Lung microvascular endothelial cell (primary cell): ENCODE data around the gene YPEL2. TPM values are rescaled to one million over a fixed set of nuclear protein-coding genes. Genes with fewer than 3 reads are reported as not detected.
A peak's percentile ranks its signal among the peaks of the same experiment; 100 is the strongest.

Source experiments
- DNase-seq, 2 donors: peaks; one replicate each; pipeline versions ENCODE4 v3.0.0 to v3.0.0-alpha.2; 2010; ENCODE audit warnings: low read depth in 2 of 2
- total RNA-seq: library from RNA; depleted of rRNA; stranded (reverse); fragments of >200 nt; gene quantifications from 2 replicates; pipeline ENCODE4 v1.2.1, GENCODE V29; 2014

The YPEL2 gene
- total RNA-seq, 1 donor from 2014 or later: 60.9 TPM

DNA sequence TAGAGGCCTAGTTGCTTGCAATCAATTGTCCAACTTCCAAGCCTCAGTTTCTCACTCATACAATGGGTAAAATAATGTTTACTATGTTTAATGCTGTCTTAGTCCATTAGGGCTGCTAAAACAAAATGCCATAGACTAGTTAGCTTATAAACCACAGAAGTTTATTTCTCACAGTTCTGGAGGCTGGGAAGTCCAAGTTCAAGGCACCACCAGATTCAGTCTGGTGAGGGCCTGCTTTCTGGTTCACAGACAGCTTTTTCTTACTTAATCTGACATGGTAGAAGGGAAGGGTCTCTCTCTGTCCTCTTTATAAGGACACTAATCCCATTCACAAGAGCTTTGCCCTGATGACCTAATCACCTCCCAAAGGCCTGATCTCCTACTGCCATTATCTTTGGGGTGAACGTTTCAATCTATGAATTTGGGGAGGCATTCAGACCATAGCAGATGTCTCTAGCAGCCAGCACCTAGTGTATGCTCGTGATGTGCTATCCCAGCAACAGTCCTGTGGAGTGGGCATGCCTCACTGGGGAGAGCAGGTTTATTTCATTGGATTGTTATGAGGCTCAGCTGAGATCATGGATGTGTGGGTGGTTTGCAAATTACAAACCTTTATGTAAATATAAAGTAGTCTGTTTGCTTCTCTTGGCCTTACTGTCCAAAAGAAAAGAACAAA lies 25.2 kb downstream of the YPEL2 start:
- no peak for DNase-seq

- DNase-seq: no peak
Observed at GRCh38 chr17:59357219-59357697, 25.8 kb downstream of the YPEL2 start.

- DNase-seq: peak in 1 of 2 donors; percentile 66
Observed at GRCh38 chr17:59357929-59358328, 26.5 kb downstream of the YPEL2 start.

DNA sequence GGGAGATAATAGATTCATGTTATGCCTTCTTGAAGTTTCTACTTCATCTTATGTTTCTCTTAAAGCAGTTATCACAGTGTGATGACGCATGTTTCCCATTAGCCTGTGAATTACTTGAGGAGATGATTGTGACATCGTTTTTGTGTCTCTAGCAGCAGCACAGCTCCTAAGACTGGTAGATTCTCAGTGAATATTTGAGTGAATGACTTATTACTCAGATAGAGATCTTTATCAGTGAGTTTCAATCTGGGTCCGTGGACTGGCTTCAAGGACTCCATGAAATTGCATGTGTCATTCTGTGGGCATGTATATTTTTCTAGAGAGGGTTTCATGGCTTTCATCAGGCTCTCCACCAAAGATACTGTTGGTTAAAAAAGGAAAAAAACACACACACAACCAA lies 29.9 kb downstream of the YPEL2 start:
- DNase-seq: peak in 1 of 2 donors; percentile 75

- DNase-seq: peak; percentile 63 to 77
Observed at GRCh38 chr17:59361916-59362810, 30.7 kb downstream of the YPEL2 start.

- no peak for DNase-seq
Observed at GRCh38 chr17:59362811-59363205, 31.4 kb downstream of the YPEL2 start.

DNA sequence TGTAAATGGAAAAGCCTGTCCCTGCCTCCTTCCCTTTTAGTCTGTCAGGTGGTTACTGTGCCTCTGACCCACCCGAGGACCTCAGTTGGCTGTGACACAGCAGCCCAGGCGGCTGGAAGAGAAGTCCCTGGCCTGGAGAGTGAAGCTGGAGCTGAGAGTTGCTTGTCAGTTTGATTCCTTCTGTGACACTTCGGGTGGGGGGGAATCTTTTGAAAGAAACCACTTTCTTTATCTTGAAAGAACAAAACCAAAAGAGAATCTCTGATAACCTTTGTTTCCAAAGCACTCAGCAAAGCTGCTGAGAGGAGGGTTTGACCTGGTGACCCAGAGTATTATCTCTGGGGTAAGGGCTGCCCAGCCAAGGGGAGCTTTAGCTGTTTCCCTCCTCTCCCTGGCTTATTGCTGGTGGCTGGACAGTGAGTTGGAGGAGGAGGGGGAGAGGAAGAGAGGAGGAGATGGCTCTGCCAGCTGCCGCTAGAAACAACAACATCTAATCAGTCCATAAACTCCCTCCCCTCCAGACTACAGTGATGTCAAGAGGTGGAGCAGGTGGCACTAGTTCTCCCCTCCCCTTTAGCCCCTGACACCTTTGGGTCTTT lies 34.0 kb downstream of the YPEL2 start:
- peak; percentile 24 to 77 for DNase-seq

DNA sequence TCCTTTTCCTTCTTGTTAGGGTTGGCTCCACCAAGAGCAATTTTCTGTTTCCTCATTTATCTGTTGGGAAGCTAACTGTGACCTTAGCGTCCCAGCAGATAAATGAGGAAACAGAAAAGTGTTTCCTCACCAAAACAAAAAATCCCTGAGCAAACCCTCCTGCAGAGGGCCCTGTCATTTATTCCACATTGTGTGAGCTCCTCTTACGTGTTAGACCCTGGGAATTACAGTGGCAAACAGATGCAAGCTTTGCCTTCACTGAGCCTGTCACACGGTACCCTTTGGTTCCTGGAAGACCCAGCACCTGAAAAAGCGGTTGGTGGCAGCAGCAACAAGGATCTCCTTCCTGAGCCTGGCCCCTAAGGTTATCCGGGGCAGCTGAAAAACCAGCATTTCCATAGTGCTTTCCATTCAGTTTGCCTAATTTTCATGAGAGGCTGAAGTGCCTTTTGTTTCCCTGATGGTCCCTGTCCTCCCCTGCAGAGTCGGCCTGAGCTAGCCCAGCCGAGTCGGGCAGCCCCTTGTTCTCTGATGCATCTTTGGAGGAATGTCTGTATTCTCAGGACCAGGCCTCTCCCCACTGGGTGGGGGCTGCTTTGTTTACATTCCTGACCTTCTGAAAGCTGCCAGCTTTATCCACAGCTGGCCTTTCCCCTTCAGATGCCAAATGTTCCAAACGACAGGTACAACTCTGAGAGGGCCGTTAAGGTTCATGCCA lies 34.7 kb downstream of the YPEL2 start:
- peak in 1 of 2 donors; percentile 94 for DNase-seq

DNA sequence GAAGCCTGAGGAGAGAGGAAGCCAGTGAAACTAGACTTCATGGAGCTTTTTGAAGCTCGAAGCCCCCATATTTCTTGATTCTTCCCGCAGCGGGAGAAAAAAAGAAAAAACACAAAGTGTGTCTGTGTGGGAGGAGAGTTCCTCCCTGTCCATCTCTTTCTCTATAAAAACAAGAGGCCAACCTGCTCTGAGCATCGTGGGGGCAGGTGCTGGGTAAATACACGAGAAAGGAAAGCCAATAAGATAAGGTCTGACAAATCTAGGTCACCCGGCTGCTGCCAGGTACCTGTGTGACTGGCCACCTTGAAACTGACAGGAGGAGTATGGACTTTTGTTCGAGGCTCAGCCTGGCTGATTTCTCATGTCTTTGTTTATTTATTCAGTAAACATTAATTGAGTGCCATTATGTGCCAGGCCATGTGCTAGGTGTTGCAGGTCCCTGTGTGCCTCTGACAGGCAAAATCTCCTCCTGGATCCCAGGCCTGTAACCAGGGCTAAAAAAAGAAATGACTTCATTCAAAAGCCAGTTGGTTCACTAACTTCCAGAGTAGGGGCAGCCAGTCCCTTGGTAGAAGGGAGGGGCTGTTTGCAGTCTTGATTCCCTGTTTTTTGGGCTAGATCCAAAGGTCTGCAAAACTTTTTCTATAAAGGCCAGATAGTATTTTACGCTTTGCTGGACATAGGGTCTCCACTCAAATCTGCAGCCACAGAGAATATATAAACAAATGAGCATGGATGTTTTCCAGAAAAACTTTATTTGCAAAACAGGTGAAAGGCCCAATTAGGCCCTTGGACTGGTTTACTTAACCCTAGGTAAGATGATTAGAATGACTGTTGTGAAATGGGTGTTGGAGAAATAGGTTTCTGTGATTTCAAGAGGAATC lies 35.6 kb downstream of the YPEL2 start:
- peak; percentile 49 to 63 for DNase-seq

DNA sequence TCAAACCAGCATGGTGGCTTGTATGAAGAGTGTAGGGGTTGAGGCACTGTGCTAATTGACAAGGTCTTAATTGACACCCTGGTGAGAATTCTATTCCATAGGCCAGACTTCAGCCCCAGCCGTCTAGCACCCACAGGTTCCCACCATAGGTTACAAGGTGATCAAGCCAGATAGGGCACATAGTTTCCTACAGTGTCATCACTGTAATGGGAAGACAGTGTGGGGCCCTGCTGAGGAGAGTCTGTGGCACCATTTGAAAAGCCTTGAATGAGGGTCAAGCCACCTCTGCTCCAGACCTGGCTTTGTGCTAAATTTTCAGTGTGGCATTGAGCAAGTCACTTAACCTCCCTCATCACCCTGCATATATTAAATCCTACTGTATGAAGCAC lies 36.2 kb downstream of the YPEL2 start:
- peak in 1 of 2 donors; percentile 22 for DNase-seq

DNA sequence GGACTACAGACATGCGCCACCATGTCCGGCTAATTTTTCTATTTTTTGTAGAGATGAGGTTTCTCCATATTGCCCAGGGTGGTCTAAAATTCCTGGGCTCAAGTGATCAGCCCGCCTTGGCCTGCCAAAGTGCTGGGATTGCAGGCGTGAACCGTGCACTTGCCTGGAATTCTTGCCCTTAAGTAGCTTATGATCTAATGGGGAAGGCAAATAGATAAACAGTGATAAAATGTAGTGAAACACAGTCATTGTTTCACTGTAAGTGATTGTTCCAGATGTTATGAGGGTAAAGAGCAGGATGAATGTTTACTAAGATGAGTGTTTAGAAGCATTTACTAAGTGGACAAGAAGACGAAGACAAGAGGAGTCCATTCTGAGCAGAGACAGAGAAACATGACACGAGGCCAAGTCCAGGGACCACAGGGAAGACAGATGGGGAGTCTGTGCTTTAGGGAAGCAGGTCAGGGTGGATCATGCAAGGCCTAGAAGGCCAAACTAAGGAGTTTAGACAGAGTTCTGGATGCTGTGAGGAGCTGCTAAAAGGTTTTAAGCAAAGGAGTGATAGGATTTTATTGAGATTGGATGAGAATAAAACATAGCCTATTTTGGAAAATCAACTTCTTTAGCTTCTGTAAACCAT lies 36.9 kb downstream of the YPEL2 start:
- no peak for DNase-seq

- no peak for DNase-seq
Observed at GRCh38 chr17:59369031-59369975, 37.8 kb downstream of the YPEL2 start.

- no peak for DNase-seq
Observed at GRCh38 chr17:59370593-59371299, 39.3 kb downstream of the YPEL2 start.

GRCh38 chr17:59371416-59372100 lies 40.1 kb downstream of the YPEL2 start:
- peak in 1 of 2 donors; percentile 27 for DNase-seq

DNA sequence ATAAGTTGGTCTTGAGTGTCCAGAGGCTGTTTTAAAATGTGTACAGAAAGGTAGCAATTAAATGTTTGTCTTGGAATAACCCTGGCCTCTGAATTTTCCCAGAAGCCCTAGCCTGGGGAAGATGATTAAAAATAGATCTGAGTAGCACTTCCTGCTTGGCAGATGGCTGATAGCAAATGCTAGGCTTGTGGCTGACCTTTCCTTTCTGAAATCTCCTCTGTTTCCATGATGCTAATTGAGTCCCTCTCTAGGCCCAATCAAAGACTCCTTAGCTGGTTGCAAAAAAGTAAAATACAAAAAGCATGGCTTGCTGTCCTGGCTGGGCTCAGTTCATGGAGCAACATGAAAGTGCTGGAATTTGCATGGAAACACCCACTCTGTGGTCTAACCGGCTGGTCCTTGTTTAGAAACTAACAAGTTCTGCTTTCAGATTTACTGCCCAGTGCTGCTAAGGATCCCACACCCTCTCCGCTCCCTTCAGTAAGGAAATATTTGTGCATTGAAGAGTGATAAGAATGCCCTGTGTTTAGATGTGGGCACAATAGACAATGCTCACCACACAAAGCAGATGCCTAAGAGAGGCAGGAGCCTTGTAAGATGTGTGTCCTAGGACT lies 40.8 kb downstream of the YPEL2 start:
- DNase-seq: peak; percentile 83 to 90

GRCh38 chr17:59373882-59374495 lies 42.5 kb downstream of the YPEL2 start:
- DNase-seq: peak in 1 of 2 donors; percentile 71

DNA sequence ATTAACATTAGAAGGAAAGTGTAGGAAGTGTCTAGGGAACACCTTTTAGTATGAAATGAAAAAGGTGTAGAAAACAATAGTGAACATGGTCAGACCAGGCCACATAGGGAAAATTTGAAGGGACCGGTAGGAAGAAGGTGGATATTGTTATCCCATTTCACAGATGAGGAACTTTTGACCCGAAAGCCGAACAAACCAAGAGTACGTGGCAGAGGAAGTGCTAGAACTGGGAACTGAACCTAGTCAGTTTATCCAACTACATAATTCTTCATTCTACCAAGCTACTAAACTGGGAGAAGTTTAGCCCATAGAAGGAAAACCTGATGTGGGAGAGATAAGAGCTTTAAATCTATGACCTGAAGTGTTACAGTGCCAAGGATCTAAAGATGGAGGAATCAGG lies 43.2 kb downstream of the YPEL2 start:
- no peak for DNase-seq
